Activated CD4-positive, alpha-beta T cell treated with anti-CD3 and anti-CD28 coated beads for 24 hours (primary cell): Measurements from ENCODE around the gene ELF5.

Experiments
- DNase-seq, 2 donors: peaks; one replicate each; pipeline ENCODE4 v3.0.0-alpha.2; 2020; ENCODE audit warnings: low read depth in 2 of 2

The ELF5 gene

DNA sequence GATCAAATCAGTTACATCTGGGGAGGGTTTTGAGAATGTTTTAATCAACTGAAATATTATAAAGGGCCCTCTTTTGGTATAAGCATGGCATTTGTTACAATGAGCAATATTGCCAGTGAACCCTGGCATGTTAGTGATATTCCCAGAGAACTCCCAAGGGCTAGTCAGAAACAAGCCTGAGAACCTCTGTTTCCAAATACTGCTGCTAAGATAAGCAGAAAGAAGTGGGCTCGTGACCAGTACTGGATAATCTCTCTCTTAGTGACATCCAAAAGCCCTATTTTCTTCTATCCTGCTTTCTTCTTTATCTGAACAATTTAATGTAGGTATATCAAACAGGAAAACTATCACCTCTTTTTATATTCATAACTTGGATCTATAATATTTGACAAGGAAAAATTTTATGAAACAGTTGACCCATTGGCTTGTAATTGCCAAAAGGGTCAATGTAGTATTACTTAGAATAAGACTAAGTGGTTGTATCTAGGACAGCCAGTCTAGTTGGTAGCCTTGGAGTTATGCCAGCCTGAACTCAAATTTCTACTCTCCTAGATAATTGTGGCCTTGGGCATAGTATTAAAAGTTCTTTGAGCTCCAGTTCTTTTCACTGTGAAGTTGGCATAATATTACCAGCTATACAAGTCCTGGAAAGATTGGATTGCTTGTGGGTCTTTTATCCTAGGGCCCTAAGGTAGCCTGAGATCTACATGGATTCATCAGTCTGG, 59.1 kb downstream of the ELF5 start:
- DNase-seq = no peak

- DNase-seq = no peak
These were observed 62.5 kb downstream of the ELF5 start for GRCh38 chr11:34451053-34451452.

DNA sequence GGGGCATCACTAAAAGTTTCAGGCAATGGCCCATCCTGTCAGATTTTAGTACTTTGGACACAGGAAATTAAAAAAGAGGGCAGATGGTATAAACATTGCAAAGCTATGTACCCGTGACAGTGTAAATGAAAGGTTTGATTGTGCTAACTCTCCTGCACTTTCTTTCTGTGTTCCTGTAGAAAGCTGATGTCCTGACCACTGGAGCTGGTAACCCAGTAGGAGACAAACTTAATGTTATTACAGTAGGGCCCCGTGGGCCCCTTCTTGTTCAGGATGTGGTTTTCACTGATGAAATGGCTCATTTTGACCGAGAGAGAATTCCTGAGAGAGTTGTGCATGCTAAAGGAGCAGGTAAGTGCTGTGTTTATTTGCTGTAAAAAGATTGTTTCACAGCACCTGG, 64.6 kb downstream of the ELF5 start:
- no peak for DNase-seq

DNA sequence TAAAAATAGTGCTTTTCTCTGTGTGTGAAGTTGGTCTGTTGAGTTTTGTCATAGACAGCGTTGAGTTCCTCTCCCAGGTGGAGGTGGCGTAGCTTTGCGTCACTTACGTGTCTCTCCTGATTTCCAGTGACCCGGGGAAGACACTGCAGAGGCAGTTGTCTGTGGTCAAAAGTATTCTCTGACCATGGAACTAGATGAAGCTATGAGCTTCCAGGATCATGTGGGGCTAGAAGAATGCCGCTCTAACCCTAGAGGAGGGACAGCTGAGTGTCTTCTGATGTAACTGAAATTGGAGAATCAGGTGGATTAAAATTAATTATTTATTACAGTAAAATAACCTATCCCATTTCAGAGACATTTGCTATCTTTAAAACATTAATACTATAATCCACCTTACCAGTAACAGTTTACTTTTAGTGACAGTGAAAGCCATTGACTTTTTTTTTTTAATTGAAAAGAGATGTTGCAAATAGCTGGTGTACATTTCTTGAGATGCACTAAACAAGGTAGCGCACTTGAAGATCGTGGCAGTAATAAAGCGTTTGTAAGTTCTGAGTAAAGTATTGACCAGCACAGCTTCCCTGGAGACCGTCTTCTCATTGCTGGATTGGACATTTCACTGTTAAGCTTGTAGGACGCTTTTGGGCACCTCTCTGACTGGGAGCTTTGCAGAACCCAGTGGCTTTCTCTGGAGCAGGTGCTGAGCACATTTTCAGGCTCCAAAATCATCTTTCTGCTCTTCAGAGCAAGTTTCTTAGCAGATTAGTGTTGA, 65.2 kb downstream of the ELF5 start:
- DNase-seq = no peak

GRCh38 chr11:34447044-34447443, 66.5 kb downstream of the ELF5 start:
- DNase-seq = no peak

DNA sequence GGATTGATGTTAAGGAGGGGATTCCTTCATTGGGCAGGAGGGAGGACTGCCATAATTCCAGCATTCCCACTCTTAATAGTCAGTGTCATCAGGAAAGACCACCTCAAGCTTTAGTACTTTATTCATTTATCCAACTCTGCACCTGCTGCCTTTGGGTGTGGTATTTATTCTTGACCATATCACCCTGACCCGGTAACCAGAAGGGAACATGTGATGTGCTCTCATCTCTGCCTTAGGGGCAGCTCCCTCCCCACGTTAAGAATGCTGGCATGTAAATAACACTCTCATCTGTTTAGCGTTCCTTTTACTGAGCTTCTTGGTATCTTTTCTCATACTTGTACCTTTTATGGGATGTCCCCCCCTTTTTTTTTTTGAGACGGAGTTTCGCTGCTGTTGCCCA, 67.2 kb downstream of the ELF5 start:
- DNase-seq = no peak

DNA sequence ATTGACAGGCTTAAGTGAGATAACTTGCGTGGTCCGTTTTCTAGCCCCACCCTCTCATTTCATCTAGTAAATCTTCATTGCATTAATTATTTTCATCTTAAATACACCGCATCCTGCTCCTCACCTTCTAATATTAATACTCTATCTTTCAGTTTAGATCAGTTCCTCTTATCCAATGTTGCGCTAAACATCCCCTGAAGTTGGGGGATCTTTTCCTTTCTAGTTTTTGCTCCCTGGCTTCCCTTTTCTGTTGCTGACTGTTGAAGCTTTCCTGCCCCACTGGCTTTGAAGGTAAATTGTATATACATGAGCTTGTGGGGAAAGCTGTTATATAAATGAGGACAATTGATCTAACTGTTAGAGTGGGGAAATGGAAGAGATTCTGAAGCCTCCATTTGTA, 67.6 kb downstream of the ELF5 start:
- DNase-seq = no peak

DNA sequence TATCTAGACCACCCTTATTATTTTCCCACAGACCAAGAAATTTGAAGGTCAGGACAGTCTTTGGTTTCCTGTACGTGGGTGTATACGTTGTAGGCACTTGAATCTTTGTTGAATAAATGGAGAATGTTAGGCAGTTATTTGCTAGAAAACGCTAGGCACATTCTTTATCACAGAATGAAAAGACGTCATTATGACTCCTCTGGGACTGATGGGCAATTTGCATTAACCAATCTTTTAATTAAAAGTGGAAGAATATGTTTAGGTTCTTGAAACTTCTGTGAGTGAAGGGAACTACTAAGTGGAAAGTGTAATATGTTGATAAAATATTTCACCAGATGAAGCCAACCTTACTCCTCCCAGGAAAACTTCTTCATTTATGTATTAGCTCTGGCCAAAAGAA, 69.2 kb downstream of the ELF5 start:
- no peak for DNase-seq

DNA sequence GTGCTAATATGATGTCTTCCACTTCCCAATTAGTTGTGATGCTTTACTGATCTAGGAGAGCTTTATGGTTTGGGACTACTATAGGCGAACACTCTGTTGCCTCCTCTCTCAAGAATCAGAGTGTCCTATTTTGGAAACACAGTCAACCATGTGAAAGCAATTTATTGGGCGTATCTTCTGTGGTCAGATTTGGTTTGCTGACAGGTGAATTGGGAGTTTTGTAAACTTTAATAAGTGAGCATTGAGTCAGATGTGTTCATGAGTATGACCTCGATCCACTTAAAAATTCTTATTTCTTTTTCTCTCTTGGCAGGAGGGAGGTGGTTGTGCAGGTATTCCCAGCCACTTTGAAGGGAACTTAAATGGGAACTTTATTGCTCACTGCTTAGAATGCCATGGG, 70.5 kb downstream of the ELF5 start:
- no peak for DNase-seq

GRCh38 chr11:34441814-34442213, 71.8 kb downstream of the ELF5 start:
- no peak for DNase-seq

- no peak for DNase-seq
These were observed 73.9 kb downstream of the ELF5 start for GRCh38 chr11:34439610-34440198.

GRCh38 chr11:34438529-34439507, 74.8 kb downstream of the ELF5 start, which contains the start of gene CAT:
Gene CAT, plus strand, starts transcription at chr11:34438934. Its CDS starts 80 bp downstream, at chr11:34439014.
- peak; percentile 96 for DNase-seq

DNA sequence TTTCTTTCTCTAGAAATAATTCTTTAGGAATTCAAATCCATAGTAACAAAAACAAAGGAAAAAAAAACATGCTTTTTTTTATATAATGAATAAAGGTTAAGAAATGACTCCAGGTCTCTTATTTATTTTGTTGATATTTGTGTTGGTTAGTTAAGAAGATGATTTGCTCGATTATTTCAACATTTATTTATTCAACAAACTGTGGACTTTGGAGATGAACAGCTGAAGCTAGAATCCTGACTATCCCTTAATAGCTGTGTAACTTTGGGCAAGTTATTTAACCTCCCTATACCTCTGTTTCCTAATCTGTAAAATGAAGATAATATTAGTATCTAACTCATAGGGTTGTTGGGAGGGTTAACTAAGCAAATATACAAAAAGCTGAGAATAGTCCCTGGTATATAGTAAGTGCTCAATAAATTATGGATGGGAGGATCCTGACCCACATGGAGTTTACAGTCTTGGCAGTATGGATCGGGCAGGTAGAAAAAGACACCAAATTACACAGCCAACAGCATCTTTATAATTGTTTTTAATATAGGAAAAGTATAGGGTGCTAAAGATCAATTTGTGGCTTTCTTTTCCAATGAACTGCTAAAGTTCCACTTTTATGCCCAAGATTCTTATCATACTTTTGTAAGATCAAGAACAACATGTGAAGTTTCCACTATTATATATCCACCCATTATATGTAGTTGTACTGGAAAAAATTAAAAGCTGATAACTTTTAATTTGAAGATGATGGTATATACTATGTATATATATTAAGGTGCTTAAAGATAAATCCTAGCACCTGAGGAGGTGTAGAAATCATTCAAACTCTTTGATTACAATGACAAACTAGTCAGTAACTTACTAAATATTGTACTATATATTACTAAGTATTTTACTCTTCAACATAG, 76.1 kb downstream of the ELF5 start:
- DNase-seq = no peak

DNA sequence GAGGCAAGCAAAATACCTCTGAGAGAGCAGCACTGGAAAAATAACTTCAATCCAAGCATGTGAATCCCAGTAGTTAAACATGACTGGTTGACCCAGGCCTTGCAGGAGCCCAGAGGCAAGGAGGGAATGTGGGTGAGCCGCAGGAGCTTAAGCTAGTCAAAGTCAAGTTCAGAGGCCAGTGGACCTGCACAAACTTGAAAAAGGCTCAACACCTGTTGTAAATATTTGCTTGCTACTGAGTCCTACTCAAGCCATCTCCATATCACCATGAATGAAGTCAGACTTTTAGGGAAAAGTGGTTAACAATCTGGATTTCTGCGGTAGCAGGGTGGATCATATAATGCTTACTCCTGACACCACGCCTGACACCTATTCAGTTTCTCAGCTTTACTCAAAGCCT, 79.7 kb downstream of the ELF5 start:
- DNase-seq = no peak

DNA sequence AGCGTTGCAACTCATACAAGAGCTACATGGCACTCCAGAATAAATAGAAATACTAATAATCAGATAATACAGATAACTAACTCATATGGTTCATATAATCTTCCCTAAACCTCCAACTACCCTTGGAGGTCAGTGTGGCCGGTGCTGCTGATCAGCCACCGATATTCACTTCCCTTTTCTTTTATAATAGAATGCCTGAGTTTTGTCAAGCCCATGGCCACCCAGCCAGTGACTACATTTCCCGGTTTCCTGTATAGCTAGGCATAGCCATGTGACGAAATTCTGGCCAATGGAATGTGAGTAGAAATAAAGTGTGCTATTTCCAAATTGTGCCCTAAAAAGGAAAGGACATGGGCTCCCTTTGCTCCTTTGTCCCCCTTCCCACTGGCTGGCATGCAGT, 80.8 kb downstream of the ELF5 start:
- DNase-seq = no peak

GRCh38 chr11:34431979-34432378, 81.6 kb downstream of the ELF5 start:
- DNase-seq = no peak
